ENCODE measurements around the gene NEU2. TPM values are rescaled to one million over a fixed set of nuclear protein-coding genes. Genes with fewer than 3 reads are reported as not detected.

NEU2 gene
- total and polyA plus RNA-seq, 9 of the 15 experiments (the other 6 are each of a cell fraction or from before 2014, with no cell fraction given): not detected

DNA sequence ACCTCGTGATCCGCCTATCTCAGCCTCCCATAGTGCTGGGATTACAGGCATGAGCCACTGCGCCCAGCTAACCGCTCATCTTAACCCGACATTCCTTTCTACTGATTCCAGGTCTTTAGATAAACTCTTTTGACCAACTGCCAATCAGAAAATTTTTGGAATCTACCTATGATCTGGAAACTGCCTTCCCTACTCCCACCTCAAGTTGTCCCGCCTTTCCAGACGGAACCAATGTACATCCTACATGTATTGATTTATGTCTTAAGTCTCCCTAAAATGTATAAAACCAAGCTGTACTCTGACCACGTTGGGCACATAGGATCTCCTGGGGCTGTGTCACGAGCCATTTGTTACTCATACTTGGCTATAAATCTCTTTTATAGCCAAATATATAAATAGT is 3.2 kb upstream of the NEU2 start:
- Histone ChIP-seq H2AFZ (ENCODE audit: low read depth, low read length) (no peak overlapping the region), H3K79me2 (ENCODE audit: control insufficient read depth, insufficient read depth, low read length) (no peaks in the 10 kb centered on the region), H3K4me3 (no peak overlapping the region), H4K20me1 (replicated peaks; ENCODE audit: control insufficient read depth, insufficient read depth, low read length) (no peaks in the 10 kb centered on the region), H3K9me1 (ENCODE audit: control insufficient read depth, insufficient read depth, low read length) (no peaks in the 10 kb centered on the region), H3K9ac (ENCODE audit: insufficient read depth in 1 of 2, low read depth in 2 of 2, low read length in 2 of 2) (no peak overlapping the region), H3K27ac (ENCODE audit: extremely low read depth, low read depth, low read length) (no peak overlapping the region), H3K27me3 (ENCODE audit: control insufficient read depth in 2 of 2, insufficient read depth in 2 of 2, low read length in 2 of 2) (peaks cover 3 to 23% of the 10 kb centered on the region in 2 experiments; a peak in 3 of 5 replicates), H3K4me1 (replicated peaks in 1 of 2; ENCODE audit: control insufficient read depth in 2 of 2, insufficient read depth in 2 of 2, low read length in 2 of 2) (peaks cover 0 to 5% of the 10 kb centered on the region in 2 experiments; a peak in 2 of 5 replicates), H3K9me3 (replicated peaks; ENCODE audit: control insufficient read depth, insufficient read depth, low read depth, low read length) (no peaks in the 10 kb centered on the region), H3K36me3 (ENCODE audit: control insufficient read depth, insufficient read depth, low read length) (no peaks in the 10 kb centered on the region), H3K4me2 (ENCODE audit: insufficient read depth, low read length) (no peak overlapping the region)
- POLR2A ChIA-PET: interaction anchor here (0.6 to 1.1 kb wide), 3 partner anchors 241 to 387 kb away, joined by 3 to 5 read pairs (median 3); no protein-coding TSS in a partner anchor
- intact Hi-C loops (cut with micrococcal nuclease) (loop anchor here (10.0 kb wide), 2 partner anchors 175 to 425 kb away; no protein-coding TSS in a partner anchor), in situ Hi-C loops (cut with MboI) (no loop called here)
- no peak for FAIRE-seq
- DNase-seq (ENCODE audit: extremely low read depth in 1 of 4, low spot score in 3 of 4): no peak
- BruUV-seq (replicated peaks): no TSS peak
- CTCF ChIA-PET (ENCODE audit: low intra/inter-chr PET ratio): no interaction called here
- WGBS (ENCODE audit: insufficient coverage, low coverage, missing lambda C conversion rate): 62% methylated on average over 8 of the region's 9 CpGs
- ATAC-seq: no peak
- TF ChIP-seq, protein P1, sequence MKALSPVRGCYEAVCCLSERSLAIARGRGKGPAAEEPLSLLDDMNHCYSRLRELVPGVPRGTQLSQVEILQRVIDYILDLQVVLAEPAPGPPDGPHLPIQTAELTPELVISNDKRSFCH (CRISPR knock-in tag; IDR thresholded peaks at IDR 0.05): no peak
- TF ChIP-seq, protein P1 (tag; IDR thresholded peaks at IDR 0.05): no peak
- TF ChIP-seq, protein P2, sequence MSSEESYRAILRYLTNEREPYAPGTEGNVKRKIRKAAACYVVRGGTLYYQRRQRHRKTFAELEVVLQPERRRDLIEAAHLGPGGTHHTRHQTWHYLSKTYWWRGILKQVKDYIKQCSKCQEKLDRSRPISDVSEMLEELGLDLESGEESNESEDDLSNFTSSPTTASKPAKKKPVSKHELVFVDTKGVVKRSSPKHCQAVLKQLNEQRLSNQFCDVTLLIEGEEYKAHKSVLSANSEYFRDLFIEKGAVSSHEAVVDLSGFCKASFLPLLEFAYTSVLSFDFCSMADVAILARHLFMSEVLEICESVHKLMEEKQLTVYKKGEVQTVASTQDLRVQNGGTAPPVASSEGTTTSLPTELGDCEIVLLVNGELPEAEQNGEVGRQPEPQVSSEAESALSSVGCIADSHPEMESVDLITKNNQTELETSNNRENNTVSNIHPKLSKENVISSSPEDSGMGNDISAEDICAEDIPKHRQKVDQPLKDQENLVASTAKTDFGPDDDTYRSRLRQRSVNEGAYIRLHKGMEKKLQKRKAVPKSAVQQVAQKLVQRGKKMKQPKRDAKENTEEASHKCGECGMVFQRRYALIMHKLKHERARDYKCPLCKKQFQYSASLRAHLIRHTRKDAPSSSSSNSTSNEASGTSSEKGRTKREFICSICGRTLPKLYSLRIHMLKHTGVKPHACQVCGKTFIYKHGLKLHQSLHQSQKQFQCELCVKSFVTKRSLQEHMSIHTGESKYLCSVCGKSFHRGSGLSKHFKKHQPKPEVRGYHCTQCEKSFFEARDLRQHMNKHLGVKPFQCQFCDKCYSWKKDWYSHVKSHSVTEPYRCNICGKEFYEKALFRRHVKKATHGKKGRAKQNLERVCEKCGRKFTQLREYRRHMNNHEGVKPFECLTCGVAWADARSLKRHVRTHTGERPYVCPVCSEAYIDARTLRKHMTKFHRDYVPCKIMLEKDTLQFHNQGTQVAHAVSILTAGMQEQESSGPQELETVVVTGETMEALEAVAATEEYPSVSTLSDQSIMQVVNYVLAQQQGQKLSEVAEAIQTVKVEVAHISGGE (CRISPR knock-in tag; IDR thresholded peaks at IDR 0.05): no peak
- TF ChIP-seq ARID2 (IDR thresholded peaks at IDR 0.05) (no peak), TRIM28 (IDR thresholded peaks at IDR 0.05) (no peak), GABPB1 (CRISPR knock-in tag; IDR thresholded peaks at IDR 0.05) (no peak), ZNF444 (CRISPR knock-in tag; IDR thresholded peaks at IDR 0.05) (no peak), EP400 (IDR thresholded peaks at IDR 0.05) (no peak), ZC3H8 (IDR thresholded peaks at IDR 0.05) (no peak), FOSL1 (tag; conservative IDR thresholded peaks at IDR 0.05) (no peak), MYNN (IDR thresholded peaks at IDR 0.05) (no peak), MYNN (CRISPR knock-in tag; IDR thresholded peaks at IDR 0.05) (no peak), SREBF2 (CRISPR knock-in tag; IDR thresholded peaks at IDR 0.05) (no peak), XRCC4 (IDR thresholded peaks at IDR 0.05; ENCODE audit: extremely low read depth, insufficient read depth, insufficient read length) (no peak), ZNF354B (CRISPR knock-in tag; IDR thresholded peaks at IDR 0.05) (no peak), NFXL1 (CRISPR knock-in tag; IDR thresholded peaks at IDR 0.05) (no peak), ZNF408 (CRISPR knock-in tag; IDR thresholded peaks at IDR 0.05; ENCODE audit: low read depth) (no peak), ADNP (tag; IDR thresholded peaks at IDR 0.05) (no peak)
- TF ChIP-seq, protein P3, sequence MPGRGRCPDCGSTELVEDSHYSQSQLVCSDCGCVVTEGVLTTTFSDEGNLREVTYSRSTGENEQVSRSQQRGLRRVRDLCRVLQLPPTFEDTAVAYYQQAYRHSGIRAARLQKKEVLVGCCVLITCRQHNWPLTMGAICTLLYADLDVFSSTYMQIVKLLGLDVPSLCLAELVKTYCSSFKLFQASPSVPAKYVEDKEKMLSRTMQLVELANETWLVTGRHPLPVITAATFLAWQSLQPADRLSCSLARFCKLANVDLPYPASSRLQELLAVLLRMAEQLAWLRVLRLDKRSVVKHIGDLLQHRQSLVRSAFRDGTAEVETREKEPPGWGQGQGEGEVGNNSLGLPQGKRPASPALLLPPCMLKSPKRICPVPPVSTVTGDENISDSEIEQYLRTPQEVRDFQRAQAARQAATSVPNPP (IDR thresholded peaks at IDR 0.05; ENCODE audit: borderline replicate concordance, insufficient read depth, insufficient read length): no peak
